Activated T-cell treated with anti-CD3 and anti-CD28 coated beads, Interleukin-2, amount 50 U/mL, for 48 hours (primary cell): ENCODE measurements around the gene RPL7L1.
"Not testable (repeated sequence)": the region's sequence is repeated elsewhere in the genome, so short reads cannot be mapped to it uniquely, and the experiment has no call there.

Experiments used
- DNase-seq, 2 experiments: peaks; one replicate each; pipeline ENCODE4 v3.0.0-alpha.2; 2020

RPL7L1 gene

DNA sequence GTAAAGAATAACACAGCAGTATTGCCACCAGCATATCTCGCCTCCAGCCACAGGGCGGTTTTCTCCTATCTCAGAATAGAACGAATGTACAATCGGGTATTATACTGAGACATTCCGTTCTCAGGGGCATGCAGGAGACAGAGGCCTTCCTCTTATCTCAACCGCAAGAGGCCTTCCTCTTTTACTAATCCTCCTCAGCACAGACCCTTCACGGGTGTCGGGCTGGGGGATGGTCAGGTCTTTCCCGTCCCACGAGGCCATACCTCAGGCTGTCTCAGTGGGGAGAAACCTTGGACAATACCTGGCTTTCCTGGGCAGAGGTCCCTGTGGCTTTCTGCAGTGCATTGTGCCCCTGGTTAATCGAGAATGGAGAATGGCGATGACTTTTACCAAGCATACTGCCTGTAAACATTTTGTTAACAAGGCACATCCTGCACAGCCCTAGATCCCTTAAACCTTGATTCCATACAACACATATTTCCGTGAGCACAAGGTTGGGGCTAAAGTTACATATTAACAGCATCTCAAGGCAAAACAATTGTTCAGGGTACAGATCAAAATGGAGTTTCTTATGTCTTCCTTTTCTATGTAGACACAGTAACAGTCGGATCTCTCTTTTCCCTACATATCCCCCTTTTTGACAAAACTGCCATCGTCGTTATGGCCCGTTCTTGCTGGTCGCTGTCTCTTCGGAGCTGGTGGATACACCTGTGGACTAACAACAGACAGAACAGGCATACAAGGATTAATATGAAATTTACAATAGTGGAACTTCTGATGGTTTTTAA, 14.8 kb downstream of the RPL7L1 start:
- not testable (repeated sequence) for DNase-seq

DNA sequence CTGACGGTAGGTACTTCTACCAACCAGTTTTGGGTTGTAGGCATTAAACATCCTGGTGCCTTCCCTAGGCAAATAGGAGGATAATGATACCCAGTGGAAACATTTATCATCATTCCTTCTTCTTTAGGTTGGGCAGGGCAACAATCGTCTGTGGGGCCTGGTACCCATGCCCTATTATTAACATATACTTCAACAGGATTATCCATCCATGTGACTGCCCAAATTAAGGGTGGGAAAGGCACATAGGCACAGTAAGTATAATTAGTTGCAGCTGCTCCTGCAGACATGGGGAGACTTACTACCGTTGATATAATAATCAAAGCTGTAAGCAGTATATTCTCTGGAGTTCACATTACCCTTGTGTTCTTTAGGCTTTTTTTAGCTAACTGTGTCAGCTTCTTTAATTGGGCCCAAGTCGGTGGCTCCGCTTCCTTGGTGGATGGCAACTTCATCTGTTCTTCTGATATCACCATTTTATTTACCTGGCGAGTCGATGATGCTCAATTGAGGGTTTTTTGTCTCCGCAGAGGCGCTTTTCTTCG, 16.8 kb downstream of the RPL7L1 start:
- no peak for DNase-seq

DNA sequence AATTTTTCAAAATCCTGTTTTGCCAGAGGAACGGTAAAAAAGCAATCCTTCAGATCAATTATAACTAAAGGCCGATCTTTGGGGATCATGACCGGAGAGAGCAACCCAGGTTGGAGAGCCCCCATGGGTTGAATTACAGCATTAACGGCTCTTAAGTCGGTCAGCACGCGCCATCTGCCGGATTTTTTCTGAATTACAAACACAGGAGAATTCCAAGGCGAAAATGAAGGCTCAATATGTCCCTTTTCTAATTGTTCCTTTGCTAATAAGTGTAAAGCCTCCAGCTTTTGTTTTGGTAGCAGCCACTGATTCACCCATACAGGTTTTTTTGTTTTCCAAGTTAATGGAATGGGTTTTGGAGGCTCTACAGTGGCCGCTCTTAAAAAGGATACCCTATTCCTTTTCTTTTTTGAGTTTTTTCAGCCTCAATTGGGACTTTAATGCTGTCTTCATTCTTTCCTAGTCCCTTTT, 19.5 kb downstream of the RPL7L1 start:
- DNase-seq = peak; percentile 73 to 76

DNA sequence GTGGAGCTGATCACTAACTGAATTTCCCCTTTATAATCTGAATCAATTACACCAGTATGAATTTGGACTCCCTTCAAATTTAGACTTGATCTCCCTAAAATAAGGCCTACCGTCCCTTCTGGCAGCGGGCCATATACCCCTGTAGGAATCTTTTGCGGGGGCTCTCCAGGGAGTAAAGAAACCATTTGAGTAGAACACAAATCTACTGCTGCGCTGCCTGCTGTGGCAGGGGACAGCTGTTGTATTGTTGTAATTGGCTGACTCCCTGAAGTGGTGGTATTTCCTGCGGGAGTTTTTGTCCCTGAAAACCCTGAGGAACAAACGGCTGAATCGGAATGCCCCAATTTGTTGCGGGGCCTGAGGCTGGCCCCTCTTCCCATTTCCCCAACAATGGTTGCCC, 20.5 kb downstream of the RPL7L1 start:
- no peak for DNase-seq

DNA sequence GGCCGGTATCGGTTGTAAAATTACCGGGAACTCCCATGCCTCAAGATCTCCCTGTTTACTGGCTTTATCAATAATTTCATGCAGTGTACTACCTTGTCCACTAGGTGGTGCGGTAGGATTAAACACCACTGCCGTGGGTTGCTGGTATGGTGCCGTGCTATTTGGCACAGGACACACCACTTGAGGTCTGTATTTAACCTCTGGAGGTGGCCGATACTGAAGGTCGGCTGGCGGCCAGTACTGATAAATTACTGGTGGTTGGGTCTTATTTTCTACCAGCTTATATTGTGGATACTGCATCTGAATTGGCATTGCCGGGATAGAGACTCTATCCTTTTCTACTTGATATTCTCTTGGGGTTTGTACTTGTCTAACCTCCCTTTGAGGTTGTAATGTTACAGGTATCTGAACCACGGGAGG, 22.1 kb downstream of the RPL7L1 start:
- DNase-seq = peak; percentile 74 to 75

DNA sequence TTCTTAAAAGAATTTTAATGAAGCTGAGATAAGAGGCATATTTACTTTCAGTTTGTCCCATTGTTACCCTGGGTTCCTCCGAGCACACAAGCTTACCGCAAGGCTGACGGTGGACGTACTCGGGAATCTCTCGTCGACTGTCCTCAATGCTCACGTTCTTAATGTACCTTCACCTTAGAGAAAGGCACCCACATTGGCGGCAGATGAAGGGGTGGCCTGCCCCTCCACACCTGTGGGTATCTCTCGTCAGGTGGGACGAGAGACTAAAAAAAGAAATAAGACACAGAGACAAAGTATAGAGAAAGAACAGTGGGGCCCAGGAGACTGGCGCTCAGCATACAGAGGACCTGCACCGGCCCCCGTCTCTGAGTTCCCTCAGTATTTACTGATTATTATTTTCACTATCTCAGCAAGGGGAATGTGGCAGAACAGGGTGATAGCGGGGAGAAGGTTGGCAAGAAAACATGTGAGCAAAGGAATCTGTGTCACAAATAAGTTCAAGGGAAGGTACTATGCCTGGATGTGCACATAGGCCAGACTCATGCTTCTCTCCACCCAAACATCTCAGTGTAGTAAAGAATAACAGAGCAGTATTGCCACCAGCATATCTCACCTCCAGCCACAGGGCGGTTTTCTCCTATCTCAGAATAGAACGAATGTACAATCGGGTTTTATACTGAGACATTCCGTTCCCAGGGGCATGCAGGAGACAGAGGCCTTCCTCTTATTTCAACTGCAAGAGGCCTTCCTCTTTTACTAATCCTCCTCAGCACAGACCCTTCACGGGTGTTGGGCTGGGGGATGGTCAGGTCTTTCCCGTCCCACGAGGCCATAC, 23.2 kb downstream of the RPL7L1 start:
- not testable (repeated sequence) for DNase-seq

DNA sequence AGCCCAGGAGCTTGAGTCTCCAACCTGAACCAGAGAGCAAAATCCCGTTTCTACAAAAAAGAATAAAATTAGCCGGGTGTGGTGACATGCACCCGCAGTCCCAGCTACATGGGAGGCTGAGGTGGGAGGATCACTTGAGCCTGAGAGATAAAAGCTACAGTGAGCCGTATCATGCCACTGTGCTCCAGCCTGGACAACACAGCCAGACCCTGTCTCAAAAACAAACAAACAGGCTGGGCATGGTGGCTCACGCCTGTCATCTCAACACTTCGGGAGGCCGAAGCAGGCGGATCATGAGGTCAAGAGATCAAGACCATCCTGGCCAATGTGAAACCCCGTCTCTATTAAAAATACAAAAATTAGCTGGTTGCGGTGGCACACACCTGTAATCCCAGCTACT, 25.1 kb downstream of the RPL7L1 start:
- DNase-seq = no peak

DNA sequence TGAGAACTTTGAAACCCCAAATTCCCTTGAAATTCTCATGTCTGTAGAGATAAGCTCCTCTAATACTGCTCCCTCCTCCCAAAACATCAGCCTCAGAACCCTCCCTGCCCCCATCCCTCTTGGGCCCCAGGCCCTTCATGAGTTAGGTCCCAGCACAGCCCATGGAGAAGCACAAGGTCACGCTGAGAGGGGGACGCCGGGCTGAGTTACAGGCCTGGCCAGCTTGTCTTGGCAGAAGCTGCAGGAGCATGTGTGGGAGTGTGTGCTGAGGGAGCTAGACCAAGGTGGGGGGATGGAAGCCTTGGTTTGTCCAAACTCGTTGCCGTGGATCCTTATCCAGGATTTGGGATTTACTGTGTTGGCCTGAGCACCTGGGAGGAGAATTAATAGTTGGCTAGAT, 27.9 kb downstream of the RPL7L1 start:
- no peak for DNase-seq

DNA sequence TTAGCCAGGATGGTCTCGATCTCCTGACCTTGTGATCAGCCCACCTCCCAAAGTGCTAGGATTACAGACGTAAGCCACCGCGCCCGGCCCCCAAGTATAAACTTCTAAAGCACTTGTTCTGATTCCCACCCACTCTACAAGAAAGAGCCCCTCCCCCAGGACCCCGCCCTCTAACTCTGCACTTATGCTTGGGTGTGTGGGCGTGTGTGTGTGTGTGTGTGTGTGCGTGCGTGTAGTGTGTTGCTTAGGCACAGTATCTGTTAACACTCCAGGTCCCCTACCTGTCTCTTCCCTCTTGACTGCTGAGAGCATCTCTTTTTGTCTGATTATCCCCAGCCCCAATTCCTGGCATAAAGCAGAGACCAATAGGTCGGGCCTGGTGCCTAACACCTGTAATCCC, 30.4 kb downstream of the RPL7L1 start:
- DNase-seq = no peak

DNA sequence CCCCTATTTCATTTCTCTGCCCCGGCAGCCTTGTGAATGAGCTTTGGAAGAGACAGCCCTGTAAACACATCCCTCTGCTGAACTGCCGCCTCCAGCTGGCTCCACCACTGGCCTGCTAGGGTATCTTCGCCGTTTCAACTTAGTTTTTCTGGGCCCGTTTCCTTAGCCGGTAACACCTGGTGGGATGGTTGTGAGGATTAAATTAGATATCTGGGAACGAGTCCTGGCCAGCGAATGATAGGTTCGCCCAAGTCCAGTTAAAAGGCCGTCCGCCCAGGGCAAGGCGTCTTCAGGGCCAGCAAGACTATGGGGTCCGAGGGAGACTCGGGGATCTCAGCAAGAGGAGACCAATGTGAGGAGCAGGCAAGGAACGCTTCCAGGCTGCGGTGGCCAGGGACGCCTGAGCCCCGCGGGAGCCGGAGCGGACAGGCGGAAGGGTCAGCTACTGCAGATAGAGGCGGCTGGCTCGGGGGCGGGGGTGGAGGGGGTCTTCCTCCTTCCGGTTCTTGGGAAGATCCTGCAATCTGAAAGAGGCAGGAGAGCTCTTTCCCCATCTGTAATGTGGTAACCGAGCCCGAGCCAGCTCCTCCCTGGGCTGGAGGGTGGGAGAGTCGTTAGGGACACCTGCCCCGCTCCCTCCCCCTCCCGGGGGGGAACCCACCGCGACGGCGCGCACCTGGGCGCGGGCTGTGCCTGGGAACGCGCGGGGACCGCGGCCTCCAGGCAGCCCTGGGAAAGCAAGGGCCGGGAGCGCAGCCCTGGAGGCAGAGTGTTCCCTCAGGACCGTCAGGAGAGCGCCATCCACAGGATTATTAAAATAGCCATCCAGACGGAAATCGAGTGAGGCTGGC, 32.0 kb downstream of the RPL7L1 start:
- no peak for DNase-seq

DNA sequence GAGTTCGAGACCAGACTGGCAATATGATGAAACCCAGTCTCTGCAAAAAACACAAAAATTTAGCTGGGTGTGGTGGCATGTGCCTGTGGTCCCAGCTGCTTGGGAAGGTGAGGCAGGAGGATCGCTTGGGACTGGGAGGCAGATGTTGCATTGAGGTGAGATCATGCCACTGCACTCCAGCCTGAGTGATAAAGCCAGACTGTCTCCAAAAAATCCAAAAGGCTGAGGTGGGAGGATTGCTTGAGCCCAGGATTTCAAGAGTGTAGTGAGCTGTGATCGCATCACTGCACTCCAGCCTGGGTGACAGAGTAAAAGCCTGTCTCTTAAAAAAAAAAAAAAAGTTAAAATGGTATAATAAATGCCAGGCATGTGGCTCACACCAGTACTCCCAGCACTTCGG, 35.1 kb downstream of the RPL7L1 start:
- no peak for DNase-seq

DNA sequence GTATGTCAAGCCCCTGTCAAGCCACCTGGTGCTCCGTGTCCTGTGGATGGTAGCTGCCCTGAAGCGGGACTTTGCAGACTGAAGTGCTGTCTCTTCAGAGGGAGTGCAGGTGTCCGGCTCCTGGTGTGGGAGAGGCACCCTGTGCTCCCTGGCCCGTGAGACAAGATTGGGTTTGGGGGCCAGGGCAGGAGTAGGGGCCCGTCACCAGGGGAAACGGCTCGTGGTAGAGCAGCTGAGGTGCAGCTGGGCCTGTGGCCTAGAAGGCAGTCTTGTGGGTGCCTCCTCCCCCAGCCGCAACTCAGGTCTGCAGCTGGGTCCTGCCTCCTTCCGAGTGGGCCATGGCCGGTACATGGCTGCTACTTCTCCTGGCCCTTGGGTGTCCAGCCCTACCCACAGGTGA, 36.3 kb downstream of the RPL7L1 start, which contains the start of gene PTCRA:
TSS of gene PTCRA (plus strand) at position 322 of the 400 bp plus-strand sequence. CDS start at position 339, 17 bp downstream.
- no peak for DNase-seq

DNA sequence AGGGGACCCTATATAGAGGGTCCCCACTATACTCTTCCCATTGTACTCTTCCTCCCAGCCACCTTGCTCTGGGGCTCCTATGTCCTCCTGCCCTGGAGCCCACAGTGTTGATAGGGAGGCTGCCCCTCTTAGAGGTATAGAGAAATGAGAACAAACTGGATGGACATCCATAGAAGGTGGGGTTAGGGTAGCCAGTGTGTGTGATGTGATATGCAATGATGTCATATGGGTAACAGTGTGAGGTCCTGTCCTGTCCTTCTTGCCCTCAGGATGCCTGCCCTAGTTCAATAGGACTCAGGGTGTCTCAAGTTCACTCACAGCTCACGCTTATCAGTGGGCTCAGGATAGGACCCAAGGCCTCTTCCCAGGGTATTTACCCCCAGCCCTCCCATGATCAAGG, 36.9 kb downstream of the RPL7L1 start:
- no peak for DNase-seq

DNA sequence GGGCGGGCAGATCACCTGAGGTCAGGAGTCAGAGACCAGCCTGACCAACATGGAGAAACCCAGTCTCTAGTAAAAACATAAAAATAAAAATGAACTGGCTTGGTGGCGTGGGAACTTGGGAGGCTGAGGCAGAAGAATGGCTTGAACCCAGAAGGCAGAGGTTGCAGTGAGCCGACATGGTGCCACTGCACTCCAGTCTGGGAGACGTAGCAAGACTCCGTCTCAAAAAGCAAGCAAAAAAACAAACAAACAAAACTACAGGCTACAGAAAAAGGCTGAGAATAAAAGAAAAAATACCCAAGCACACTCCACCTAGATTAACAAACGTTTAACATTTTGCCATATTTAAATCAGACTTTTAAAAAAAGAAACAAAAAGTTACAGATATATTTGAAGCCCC, 42.4 kb downstream of the RPL7L1 start:
- no peak for DNase-seq

DNA sequence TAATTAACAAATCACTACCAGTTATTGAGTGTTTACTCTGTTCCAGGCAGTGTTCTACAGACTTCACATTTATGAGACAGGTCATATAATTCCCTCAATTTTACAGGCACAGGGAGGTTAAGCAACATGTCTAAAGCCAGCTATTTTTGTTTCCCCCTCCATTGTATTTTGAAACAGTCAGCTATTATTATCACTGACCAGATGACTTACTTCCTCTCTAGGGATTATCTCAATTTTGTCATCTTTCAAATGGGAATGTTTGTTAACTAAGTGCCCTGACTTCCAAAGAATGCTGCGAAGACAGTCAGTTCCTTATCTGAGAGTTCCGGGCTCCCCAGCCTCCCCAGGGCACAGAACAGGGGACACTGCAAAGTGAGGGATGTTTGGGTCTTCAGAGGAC, 44.2 kb downstream of the RPL7L1 start:
- DNase-seq = no peak

DNA sequence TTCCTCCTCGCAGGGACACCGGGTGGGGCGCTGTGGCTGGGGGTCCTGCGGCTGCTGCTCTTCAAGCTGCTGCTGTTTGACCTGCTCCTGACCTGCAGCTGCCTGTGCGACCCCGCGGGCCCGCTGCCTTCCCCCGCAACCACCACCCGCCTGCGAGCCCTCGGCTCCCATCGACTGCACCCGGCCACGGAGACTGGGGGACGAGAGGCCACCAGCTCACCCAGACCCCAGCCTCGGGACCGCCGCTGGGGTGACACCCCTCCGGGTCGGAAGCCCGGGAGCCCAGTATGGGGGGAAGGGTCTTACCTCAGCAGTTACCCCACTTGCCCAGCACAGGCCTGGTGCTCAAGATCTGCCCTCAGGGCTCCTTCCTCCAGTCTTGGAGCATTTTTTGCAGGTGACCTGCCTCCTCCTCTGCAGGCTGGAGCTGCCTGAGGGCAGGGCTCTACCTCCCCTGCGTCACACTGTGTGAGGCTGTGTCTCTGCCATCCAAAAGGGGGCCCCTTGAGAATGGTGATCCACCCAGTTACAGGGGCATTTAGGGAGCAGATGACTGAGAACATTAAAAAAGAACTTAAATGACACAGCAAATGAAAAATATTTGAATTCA, 45.9 kb downstream of the RPL7L1 start:
- no peak for DNase-seq

DNA sequence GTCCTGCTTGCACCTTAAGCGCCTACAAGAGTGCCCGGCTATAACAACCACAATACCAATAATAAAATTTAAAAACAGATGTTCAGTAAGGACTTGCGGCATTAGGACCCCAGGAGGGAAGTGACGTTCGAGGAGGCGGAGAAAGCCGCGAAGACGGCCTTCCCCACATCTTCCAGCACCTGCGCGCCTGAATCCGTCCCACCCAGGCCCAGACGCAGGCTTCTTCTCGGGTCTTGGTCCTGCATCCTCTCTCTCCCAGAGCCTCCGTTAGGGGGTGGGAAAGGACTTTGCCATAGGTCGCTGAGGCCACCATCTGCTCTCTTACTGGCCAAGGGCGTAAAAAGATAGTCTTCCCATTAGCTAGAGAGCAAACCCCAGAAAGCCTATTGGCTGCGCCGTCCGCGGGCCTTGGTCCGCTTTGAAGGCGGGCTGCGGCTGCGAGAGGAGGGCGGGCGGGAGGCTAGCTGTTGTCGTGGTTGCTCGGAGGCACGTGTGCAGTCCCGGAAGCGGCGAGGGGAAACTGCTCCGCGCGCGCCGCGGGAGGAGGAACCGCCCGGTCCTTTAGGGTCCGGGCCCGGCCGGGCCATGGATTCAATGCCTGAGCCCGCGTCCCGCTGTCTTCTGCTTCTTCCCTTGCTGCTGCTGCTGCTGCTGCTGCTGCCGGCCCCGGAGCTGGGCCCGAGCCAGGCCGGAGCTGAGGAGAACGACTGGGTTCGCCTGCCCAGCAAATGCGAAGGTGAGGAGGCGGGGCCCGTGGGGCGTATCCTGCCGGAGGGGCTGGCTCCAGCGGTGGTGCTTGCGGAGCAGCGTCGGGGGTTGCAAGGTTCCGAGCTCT, 49.8 kb downstream of the RPL7L1 start, which contains the start of gene CNPY3:
TSS of gene CNPY3 (plus strand) at position 495 of the 835 bp plus-strand sequence. CDS start at position 586, 91 bp downstream.
- DNase-seq = peak; percentile 93 to 96

DNA sequence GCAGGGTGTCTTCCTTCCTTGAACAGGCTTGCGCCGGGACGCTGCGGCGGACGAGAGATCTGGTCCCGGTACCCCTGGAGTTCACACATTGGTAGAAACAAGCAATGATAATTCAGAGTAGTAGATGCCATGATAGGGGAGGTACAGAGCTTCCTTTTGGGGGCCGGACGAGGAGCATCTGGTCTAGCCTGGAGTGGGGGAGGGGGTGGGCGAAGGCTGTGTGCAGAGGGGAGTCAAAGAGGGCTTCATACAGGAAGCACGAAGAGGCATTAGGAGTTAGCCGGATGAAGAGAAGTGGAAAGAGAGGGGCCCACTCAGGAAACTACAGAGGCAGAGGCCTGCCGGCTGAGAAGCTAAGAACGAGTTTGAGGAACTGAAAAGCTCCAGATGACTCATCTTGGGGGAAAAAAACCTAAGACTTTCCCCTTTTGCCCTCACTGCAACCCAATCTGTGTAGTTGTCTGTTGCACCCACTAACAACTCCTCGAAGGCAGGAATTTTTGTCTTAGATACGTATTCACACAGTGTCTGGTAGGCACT, 50.5 kb downstream of the RPL7L1 start:
- peak in 1 of 2 experiments; percentile 79 for DNase-seq

DNA sequence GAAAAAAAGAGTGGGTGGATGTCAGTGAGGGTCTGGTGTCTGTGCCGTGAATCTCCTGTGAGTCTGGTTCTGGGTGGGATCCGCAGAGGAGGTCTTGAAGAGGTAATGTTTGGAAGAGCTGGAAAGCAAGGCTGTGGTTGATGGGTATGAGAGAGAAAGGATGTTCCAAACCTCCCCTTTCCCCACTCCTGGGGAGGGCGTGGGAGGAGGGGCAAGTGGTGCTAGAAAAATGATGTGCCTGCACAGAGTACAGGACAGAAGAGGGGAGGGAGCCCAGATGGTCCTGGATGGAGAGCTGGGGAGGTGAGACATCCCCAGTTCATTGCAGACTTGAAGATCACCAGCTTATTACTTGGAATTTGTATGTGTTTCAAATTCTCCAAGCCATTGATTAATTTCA, 53.0 kb downstream of the RPL7L1 start:
- DNase-seq = no peak

DNA sequence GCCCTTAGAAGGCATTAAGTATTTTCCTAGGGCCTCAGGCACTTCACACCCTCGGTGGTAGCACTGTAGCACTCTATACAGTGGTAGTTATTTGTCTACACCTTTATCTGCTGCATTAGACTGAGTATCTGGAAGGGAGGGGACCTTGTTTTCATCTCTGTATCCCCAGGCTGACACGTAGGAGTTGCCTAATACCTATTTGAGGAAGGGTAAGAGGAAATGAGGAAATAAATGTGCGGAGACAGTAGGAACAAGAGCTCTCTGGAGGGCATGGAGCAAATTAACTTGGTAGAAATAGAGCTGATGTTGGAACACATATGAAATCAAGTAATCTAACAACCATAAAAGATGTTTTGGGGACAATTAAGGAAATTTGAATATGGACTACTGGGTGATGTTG, 53.8 kb downstream of the RPL7L1 start:
- no peak for DNase-seq

DNA sequence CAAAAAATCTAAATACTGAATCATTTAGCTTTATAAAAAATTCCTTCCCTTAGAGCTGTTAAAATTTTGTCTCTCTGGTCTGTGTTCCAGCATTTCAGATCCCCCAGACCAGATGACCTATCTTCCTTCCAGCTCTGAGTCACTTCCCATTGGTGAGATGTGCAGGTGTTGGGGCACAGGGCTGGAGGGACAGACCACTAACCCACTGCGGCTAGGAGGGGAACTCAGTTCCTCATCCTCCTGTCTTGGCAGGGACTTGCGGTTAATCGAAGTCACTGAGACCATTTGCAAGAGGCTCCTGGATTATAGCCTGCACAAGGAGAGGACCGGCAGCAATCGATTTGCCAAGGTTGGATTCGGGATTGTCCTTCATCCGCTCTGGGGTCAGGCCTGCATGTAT, 55.9 kb downstream of the RPL7L1 start:
- DNase-seq = no peak
